ENCODE measurements around the gene VEPH1. TPM values are rescaled to one million over a fixed set of nuclear protein-coding genes. Genes with fewer than 3 reads are reported as not detected.

Gene VEPH1
- total RNA-seq, 1 experiment from 2014 or later = 2.4 TPM

DNA sequence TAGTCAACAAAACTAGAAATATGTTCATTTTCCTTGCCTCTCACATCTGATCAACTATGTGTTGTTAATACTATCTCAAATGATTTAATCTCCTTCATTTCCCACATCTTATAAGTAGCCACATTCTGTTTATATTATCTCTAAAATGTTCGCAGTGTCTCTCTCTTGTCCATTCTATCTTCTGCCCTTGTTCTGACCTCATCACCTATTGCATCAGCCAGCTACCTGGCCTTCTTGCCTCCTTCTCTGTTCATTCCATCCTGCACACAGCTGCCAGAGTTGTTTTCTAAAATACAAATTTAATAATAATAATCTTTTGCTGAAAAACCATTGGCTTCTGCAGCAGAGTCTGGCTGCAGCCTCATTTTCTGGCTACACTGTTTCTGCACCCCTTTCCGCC lies 267.9 kb downstream of the VEPH1 start:
- intact Hi-C loops (cut with micrococcal nuclease) = no loop called here
- Mint-ChIP-seq H3K9me3 (ENCODE audit: unreplicated experiment) (no peaks in the 10 kb centered on the region), H3K36me3 (ENCODE audit: insufficient read depth, unreplicated experiment) (no peaks in the 10 kb centered on the region), H3K27me3 (ENCODE audit: insufficient read depth, unreplicated experiment) (no peaks in the 10 kb centered on the region), H3K4me3 (ENCODE audit: unreplicated experiment) (no peak overlapping the region), H3K27ac (ENCODE audit: low read depth, unreplicated experiment) (no peak overlapping the region), H3K4me1 (ENCODE audit: insufficient read depth, unreplicated experiment) (peaks cover 4% of the 10 kb centered on the region)
- POLR2A ChIA-PET = interaction anchor here (0.6 kb wide), 1 partner anchor 212 kb away, joined by 3 read pairs; no protein-coding TSS in a partner anchor
- TF ChIP-seq, protein P1, sequence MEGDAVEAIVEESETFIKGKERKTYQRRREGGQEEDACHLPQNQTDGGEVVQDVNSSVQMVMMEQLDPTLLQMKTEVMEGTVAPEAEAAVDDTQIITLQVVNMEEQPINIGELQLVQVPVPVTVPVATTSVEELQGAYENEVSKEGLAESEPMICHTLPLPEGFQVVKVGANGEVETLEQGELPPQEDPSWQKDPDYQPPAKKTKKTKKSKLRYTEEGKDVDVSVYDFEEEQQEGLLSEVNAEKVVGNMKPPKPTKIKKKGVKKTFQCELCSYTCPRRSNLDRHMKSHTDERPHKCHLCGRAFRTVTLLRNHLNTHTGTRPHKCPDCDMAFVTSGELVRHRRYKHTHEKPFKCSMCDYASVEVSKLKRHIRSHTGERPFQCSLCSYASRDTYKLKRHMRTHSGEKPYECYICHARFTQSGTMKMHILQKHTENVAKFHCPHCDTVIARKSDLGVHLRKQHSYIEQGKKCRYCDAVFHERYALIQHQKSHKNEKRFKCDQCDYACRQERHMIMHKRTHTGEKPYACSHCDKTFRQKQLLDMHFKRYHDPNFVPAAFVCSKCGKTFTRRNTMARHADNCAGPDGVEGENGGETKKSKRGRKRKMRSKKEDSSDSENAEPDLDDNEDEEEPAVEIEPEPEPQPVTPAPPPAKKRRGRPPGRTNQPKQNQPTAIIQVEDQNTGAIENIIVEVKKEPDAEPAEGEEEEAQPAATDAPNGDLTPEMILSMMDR (IDR thresholded peaks at IDR 0.05; ENCODE audit: unreplicated experiment) = no peak
- CTCF ChIA-PET = interaction anchor here (0.7 to 1.2 kb wide), 5 partner anchors 14 to 1849 kb away, joined by 3 to 4 read pairs (median 3); no protein-coding TSS in a partner anchor
- no peak for DNase-seq (ENCODE audit: unreplicated experiment)
- BruUV-seq (replicated peaks) = no TSS peak

DNA sequence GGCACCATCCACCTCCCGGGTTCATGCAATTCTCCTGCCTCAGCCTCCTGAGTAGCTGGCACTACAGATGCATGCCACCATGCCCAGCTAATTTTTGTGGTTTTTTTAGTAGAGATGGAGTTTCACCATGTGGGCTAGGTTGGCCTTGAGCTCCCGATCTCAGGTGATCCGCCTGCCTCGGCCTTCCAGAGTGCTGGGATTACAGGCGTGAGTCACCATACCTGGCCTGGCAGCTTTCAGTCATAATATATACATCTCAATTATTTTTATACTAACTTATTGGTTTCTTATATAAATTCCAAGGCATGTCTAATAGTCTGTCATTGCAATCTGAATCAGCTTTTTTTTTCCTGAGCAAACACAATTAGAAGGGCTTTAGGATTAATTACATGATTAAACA lies 269.3 kb downstream of the VEPH1 start:
- DNase-seq (ENCODE audit: unreplicated experiment) = no peak
- TF ChIP-seq, protein P1 (IDR thresholded peaks at IDR 0.05; ENCODE audit: unreplicated experiment) = no peak
- H3K27ac Mint-ChIP-seq (ENCODE audit: low read depth, unreplicated experiment) = no peak overlapping the region
- CTCF ChIA-PET = interaction anchor here (0.6 to 1.5 kb wide), 3 partner anchors 13 to 387 kb away, joined by 3 to 4 read pairs (median 3); no protein-coding TSS in a partner anchor
- H3K27me3 Mint-ChIP-seq (ENCODE audit: insufficient read depth, unreplicated experiment) = no peaks in the 10 kb centered on the region
- no peak overlapping the region for H3K4me3 Mint-ChIP-seq (ENCODE audit: unreplicated experiment)
- POLR2A ChIA-PET = interaction anchor here (1.4 kb wide), 1 partner anchor 58 kb away, joined by 5 read pairs; no protein-coding TSS in a partner anchor
- H3K9me3 Mint-ChIP-seq (ENCODE audit: unreplicated experiment) = no peaks in the 10 kb centered on the region
- no TSS peak for BruUV-seq (replicated peaks)
- H3K4me1 Mint-ChIP-seq (ENCODE audit: insufficient read depth, unreplicated experiment) = no peaks in the 10 kb centered on the region
- intact Hi-C loops (cut with micrococcal nuclease) = no loop called here
- no peaks in the 10 kb centered on the region for H3K36me3 Mint-ChIP-seq (ENCODE audit: insufficient read depth, unreplicated experiment)

DNA sequence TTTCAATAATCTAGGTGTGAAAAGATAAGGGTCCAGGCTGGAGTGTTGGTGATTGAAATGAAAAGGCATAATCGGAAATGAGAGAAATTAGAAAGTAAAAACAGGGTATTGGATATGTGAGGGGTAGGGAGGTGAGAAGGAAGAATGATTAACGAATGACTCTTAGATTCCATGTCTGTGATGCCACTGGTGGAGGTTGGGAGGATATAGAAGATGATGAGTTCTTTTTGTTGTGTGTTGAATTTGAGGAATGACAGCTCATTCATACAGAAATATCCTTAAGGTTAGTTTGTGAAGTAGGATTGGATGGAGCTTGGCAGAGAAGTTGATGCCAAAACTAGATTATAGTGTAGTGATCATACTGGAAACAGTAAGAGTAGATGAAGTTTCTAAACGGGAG lies 271.1 kb downstream of the VEPH1 start:
- ChIA-PET CTCF (interaction anchor here (1.3 kb wide), 1 partner anchor 9 kb away, joined by 3 read pairs; no protein-coding TSS in a partner anchor), POLR2A (no interaction called here)
- Mint-ChIP-seq H3K9me3 (ENCODE audit: unreplicated experiment) (no peaks in the 10 kb centered on the region), H3K36me3 (ENCODE audit: insufficient read depth, unreplicated experiment) (no peaks in the 10 kb centered on the region), H3K4me3 (ENCODE audit: unreplicated experiment) (no peak overlapping the region), H3K4me1 (ENCODE audit: insufficient read depth, unreplicated experiment) (no peaks in the 10 kb centered on the region), H3K27ac (ENCODE audit: low read depth, unreplicated experiment) (no peak overlapping the region), H3K27me3 (ENCODE audit: insufficient read depth, unreplicated experiment) (no peaks in the 10 kb centered on the region)
- DNase-seq (ENCODE audit: unreplicated experiment) = no peak
- TF ChIP-seq, protein P1 (IDR thresholded peaks at IDR 0.05; ENCODE audit: unreplicated experiment) = no peak
- intact Hi-C loops (cut with micrococcal nuclease) = no loop called here
- BruUV-seq (replicated peaks) = no TSS peak

DNA sequence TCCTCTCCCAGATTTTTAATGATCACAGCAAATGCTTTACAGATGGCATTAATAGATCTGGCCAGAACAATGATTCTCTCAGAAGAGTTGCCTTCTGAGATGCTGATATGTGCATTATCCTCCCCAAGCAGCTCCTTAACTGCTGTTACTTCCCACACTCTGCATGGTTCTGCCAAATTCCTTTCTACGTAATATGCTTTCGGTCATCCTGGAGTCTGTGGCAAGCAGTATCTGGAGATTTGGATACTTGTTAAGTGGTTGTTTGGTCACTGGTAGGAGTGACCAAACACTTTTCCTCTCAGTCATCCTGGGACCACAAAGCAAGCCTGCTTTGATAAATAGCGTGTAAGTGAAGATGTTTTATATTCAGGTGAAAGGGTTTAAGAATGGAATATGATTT lies 272.1 kb downstream of the VEPH1 start:
- Mint-ChIP-seq H3K27ac (ENCODE audit: low read depth, unreplicated experiment) (no peak overlapping the region), H3K4me1 (ENCODE audit: insufficient read depth, unreplicated experiment) (no peaks in the 10 kb centered on the region), H3K27me3 (ENCODE audit: insufficient read depth, unreplicated experiment) (no peaks in the 10 kb centered on the region), H3K4me3 (ENCODE audit: unreplicated experiment) (no peak overlapping the region), H3K36me3 (ENCODE audit: insufficient read depth, unreplicated experiment) (no peaks in the 10 kb centered on the region), H3K9me3 (ENCODE audit: unreplicated experiment) (no peaks in the 10 kb centered on the region)
- POLR2A ChIA-PET = no interaction called here
- intact Hi-C loops (cut with micrococcal nuclease) = no loop called here
- no TSS peak for BruUV-seq (replicated peaks)
- CTCF ChIA-PET = no interaction called here
- TF ChIP-seq, protein P1 (IDR thresholded peaks at IDR 0.05; ENCODE audit: unreplicated experiment) = no peak
- no peak for DNase-seq (ENCODE audit: unreplicated experiment)
